HCEC 1CT (cell line): Measurements from ENCODE around the gene GLT6D1.
"Not testable (repeated sequence)": the region's sequence is repeated elsewhere in the genome, so short reads cannot be mapped to it uniquely, and the experiment has no call there.

Experiments used
- DNase-seq: peaks from one replicate; pipeline ENCODE4 v3.0.0-alpha.2; 2017

GLT6D1 gene

DNA sequence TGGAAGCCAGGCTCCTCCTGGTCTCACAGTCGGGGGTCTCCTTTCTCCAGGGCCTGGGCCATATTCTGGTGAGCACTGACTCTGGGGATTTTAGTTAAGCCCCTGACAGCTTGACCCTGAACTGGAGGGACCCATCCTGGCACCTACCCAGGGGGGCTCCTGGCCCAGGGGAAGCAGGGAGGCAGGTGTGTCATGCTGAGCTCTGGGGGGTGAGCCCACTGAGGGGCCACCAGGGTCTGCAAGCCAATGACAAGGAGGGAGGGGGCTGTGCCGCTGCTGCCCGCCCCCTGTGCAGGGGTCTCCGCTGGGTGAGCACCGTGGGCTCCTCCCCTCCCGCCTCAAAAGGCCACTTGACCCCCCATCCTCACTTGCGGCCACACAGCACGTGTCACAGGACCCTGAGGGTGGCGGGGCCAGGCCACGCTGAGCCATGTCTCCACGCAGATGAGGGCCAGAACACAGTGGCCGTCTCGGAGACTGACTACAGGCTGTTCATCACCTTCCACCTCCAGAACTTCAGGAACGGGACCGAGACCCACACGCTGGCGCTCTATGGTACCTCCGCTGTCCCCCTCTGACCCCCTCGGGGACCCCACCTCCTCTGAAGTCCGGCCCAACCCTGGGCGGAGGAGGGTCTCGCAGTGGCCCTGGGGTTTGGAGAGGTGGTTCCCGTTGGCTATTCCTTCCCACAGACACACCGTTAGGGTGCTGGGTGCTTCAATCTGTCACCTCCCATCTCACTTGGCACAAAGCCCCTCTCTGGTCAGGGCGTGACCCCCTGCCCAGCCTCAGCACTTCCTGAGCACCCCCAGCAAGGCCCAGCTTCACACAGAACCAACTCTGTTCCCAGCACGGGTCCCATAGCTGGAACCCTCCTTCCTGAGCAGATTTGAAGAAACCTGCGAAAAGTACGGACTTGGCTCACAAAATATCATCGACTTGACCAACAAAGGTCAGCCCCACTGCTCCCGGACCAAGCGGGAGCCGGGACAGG lies 25.8 kb upstream of the GLT6D1 start:
- DNase-seq: no peak

DNA sequence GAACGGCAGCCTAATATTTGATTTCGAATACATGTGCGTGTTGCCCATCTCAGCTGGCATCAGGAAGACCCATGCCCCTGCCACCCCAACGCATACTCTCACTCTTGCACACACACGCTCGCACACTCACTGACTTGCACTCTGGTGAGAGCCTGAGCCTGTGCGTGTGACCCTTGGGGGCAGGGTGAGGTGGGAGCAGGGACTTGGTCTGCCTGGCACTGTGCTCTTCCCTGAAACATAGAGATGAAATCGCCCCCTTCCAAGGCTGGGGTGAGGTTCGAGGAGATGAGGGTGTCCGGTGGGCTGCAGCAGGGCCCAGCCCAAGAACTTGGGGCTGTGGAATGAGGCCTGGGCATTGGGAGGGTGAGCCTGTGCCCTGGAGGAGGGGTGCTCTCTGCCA lies 24.9 kb upstream of the GLT6D1 start:
- DNase-seq: no peak

DNA sequence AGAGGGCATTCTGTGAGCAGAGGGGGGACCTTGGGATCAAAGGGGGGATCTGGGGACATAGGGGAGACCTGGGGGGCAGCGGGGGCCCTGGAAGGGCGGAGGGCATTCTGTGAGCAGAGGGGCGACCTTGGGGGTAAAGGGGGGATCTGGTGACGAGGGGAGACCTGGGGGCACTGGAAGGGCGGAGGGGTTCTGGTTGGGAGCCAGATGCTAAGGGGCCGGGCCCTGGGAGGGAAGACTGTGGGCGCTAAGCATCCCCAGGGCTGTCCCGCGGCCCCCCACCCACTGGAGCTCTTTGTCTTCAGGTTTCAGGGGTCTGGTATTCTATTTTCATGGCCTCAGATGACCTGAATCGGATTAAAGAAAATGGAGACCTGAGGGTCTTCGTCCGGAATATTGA lies 24.5 kb upstream of the GLT6D1 start:
- DNase-seq: no peak

DNA sequence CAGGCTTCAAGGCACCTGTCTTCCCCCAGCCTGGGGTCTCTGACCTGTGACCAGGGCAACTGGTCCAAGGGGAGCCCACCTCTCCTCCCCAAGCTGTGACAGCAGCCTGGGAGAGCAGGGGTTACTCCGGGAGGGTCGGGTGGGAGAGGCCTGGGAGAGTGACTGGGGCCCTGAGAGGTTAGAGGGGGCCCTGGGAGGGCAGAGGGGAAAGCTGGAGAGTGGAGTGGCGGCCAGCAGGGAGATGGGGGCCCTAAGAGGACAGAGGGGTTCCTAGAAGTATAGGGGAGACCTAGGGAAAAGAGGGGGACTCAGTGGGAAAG lies 24.1 kb upstream of the GLT6D1 start:
- no peak for DNase-seq

DNA sequence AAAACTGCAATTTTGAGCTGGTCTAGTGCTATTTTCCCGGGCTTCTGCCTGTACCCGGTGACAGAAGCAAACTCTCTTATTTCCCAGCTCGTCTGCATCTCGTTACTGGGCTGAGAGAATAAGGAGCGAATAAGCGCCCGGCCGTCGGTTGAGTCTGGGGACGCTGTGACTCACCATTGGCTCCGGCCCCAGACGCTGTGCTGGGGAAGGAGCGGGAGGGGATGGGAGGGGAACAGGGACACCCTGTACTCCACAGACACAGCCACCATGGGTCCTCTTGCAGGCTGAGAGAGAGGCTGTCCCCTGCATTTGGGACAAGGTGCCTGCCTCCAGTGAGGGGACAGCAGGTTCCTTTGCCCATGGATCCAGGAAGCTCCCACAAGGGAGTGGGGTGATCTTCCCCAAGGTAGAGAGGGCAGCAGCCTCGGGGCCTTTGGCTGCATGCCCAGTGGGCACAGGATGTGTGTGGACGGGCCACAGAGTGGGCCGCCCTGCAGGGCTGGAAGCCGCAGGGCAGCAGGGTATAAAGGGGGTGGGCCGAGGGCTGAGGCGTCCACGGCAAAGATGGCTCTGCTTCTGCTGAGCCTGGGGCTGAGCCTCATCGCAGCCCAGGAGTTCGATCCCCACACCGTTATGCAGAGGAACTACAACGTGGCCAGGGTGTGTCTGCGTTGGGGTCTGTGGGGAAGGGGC lies 23.6 kb upstream of the GLT6D1 start, which contains the start of gene LCN9:
Gene LCN9 (plus strand): TSS at position 552 of the 693 bp plus-strand sequence. CDS start 13 bp downstream, at position 565.
- no peak for DNase-seq

DNA sequence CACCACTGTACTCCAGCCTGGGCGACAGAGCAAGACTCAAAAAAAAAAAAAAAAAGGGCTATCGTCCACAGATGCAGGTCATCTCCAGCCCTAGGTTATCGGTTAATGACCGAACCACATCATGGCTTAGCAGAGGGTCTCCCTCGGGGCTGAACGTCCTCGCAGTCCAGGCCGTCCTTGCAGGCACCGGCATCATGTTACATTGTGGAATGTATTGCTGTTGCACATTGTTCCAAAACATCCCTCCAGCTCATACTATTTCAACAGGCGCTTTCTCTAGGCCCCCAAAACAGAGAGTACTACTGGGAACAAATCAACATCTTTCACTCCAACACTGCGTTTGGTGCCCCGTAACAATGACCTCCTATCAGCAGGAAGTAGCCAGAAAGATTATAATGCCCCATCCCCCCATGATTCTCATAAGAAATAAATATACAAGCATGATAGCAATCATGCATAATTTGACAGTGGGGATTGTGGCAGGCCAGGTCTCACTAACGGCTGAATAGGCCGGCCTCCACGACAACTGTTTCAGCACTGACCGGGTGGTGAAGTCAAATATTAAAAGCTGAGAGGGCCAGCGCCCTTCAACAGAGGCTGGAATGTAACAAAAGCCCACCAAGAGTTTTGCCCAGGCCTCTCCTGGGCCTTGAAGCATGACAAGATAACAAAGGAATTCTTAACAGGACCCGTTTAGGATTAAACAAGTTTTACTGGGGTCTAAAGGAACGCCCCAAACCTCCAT lies 22.6 kb upstream of the GLT6D1 start:
- no peak for DNase-seq

DNA sequence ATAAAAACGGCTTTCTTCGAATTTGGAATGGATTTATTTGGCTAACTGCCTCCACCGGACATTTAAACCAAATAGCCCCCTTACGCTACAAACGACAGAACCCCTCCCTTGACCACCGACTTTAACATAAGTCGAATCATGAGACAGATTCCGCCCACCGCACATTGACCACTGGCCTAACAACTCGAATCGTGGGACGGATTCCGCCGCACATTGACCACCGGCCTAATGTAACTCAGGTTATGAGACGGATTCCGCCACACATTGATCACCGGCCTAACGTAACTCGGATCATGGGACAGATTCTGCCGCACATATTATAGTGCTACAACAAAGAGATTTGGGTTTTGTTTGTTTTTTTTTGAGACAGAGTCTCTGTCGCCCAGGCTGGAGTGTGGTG lies 21.1 kb upstream of the GLT6D1 start:
- no peak for DNase-seq

DNA sequence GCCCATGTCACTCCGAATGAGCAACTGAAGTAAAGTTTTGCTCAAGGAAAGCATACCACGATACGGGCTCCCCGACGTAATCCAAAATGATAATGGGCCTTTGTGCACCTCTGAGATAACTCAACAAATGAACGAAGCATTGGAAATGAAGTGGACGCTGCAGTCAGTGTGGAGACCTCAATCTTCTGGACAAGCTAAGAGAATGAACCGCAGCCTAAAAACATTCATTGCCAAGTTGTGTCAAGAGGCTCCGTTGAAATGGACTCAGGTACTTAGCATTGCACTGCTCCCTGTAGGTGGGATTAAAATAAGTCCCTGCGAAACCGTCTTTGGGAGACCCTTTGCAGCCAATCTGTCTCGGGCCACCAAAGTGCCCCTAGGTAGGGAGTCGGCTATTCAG lies 19.9 kb upstream of the GLT6D1 start:
- DNase-seq: no peak

DNA sequence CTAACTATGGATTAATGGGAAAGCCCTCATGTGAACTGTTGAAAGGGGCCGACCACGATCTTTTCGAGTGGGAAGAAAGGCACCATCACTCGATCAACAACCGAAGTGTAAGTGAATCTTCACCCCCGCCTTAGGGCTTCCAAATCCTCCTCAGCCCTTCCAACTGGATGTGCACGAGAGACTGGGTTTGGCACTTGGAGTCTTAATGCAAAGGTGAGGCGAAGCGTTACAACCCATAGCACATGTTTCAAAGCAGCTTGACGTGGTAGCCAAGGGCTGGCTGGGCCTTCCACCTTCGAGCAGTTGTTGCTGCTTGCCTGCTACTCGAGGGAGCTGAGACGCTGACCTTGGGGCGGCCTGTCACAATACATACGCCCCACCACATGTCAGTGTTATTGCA lies 18.1 kb upstream of the GLT6D1 start:
- no peak for DNase-seq

DNA sequence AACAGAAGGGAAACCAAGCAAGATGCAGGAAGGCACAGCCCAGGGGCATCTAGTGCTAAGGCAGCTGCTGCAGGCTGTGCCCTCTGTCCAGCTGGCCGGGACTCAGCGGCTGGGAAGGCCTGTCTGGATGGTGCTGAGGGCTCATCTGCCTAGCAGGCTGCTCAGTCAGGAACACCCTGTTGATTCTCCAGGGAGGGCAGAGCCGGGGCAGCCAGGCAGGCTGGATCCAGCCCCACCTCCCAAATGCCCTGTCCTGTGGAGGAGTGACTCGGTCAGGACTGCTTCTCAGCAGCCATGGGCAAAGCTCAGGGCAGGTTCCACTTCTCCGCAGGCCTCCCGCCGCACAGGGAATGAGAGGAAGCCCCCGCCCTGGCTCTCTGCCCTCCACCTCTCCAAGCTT lies 16.0 kb upstream of the GLT6D1 start:
- no peak for DNase-seq

DNA sequence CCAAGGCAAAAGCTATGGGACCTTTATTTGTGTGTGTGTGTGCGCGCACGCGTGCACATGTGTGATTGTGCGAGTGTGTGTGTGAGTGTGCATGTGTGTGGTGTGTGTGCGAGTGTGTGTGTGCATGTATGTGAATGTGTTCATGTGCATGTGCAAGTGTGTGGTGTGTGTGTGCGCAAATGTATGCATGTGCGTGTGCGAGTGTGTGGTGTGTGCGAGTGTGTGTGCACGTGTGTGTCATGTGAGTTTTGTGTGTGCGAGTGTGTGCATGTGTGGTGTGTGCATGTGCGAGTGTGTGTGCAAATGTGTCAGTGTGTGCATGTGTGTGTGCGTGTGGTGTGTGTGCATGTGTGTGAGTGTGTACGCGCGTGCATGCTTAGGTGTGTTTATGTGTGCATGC lies 11.1 kb upstream of the GLT6D1 start:
- DNase-seq: no peak

DNA sequence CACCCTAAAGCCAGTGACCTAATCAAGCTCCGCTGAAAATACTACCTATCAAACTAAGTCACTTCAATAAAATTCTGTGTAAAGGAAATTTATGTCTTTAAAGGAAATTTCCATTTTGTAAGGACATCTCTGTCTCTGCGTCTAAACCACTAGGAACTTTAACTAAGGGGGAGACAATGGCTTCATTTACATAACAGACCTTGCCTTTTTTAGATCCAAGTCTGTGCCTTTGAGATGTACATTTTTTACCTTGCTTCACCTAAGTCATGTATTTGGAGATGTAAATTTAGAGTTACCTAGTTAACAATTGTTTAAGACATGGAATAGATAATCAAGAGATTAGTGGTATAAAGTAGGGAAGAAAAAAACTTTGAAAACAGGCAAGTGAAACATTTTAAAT lies 10.2 kb upstream of the GLT6D1 start:
- no peak for DNase-seq

DNA sequence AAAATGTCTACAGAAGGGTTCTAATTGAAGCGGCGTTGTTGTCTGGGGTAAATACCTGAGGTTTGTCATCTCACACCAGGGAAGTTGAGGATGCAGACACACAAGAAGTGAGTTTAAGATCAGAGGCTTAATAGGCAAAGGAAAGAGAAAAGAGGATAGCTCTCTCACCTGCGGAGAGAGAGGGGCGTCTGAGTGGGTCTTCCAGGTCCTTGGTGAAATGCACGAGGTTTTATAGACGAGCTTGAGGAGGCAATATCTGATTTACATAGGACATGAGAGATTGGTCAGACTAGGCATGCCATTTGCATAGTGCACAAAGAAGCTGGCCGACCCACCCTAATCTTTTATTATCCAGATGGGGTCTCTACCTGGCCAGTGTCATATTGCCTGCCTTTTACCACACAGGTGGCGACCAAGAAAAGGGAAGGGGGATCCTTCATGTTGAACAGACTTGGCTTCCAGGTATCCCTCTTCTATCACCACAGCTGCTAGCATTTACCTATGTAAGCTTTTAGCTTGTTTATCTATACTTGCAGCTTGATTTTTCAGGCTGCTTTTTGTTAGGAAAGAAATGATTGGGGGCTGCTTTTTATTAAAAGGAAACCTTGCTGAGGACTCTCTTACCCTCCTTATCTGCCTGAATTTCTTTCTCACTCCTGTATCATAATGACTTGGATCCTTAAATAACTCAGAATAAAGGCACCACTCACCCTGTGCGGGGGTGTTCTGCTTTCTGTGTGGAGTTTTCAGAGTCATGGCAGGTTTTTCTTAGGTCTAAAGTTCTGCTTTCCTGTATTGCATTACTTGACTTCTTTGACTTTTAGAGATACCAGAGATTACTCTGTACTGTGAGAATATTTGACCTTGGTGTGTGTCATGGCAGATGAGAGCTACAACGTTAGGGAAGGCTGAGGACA lies 9.4 kb upstream of the GLT6D1 start:
- no peak for DNase-seq

DNA sequence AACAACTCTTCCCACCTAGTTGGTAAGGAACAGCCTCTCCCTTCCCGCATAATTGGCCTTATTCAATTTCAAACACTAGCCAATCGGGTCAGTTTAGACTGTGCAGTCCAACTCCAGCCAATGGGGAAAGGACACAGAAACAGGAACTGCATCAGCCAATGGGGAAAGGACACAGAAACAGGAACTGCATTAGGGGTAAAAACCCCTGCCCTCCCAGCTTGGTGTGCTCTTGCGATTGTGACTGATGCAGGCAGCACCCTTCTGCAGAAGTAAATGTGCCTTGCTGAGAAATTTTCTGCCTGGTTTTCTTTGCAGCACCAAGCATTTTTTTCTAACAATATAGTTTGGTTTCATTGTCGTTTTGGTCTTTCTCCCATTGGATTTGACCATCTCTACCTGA lies 8.5 kb upstream of the GLT6D1 start:
- no peak for DNase-seq

DNA sequence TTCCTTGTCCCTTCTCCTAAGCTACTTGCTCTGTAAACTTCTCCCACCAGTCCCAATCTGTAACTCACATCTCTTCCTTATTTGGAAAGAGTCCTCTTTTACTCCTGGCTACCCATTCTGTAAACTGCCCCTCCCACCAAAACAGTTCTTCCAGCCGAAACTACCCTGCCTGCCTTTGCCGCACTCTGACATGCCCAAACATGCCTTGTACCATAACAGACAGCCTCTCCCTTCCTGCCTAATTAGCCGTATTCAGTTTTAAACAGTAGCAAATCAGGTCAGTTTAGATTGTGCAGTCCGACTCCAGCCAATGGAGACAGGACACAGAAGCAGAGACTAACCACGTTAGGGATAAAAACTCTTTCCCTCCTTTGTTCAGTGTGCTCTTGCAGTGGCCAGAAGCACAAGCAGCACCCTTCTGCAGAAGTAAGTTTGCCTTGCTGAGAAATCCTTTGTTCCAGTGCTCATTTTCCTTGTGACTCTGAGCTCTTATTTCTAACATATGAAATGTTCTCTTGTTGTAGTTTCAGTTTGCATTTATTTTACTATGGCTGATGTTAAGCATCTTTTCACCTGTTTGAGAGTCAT lies 5.4 kb upstream of the GLT6D1 start:
- DNase-seq: no peak

DNA sequence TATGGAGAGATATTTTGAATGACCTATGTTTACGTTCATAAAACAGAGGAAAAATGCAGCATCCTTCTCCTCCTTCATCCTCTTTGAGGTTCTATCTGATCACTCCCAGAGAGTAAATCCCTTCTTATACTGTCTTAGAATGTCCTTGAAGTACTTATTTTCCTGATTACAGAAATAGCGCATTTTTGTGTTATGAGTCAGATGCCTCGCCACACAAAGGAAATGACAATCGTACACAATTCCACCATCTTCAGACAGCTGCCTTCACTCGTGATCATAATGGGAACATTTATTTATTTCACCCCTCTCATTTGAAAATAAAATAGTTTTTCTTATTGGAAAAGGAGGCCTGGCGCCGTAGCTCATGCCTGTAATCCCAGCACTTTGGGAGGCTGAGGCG lies 2.4 kb upstream of the GLT6D1 start:
- peak; percentile 23 for DNase-seq

DNA sequence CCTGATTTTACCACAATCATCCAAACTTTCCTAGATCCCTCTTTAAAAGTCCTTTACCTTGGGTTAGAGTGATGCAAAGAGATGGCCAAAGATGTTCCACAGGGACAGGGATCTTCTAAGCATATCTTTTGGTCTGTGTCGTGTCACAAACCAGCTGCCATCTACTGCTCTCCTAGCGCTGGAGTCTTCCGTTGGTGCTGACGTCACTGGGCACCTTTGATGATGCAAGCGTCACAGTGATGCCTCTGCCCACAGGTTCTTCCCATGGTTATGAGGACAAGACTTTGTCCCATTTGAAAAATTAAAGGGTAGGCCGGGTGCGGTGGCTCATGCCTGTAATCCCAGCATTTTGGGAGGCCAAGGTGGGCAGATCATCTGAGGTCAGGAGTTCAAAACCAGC lies 1.7 kb upstream of the GLT6D1 start:
- no peak for DNase-seq

DNA sequence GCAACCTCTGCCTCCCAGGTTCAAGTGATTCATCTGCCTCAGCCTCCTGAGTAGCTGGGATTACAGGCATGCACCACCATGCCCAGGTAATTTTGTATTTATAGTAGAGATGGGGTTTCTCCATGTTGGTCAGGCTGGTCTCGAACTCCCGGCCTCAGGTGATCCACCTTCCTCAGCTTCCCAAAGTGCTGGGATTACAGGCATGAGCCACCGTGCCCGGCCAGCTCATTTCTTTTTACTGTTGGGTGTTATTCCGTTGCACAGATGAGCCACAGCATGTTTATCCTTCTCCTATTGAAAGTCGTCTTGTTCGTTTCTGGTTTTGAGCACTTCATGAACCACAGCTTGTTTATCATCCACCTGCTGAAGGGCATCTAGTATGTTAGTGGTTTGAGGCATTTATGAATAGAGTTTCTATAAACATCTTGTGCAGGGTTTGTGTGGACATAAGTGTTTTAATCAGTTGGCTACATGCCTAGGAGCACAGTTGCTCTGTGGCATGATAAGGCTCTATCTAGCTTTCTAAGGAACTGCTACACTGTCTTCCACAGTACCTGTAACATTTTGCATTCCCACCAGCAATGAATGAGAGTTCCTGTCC lies 2.3 kb downstream of the GLT6D1 start:
- not testable (repeated sequence) for DNase-seq

DNA sequence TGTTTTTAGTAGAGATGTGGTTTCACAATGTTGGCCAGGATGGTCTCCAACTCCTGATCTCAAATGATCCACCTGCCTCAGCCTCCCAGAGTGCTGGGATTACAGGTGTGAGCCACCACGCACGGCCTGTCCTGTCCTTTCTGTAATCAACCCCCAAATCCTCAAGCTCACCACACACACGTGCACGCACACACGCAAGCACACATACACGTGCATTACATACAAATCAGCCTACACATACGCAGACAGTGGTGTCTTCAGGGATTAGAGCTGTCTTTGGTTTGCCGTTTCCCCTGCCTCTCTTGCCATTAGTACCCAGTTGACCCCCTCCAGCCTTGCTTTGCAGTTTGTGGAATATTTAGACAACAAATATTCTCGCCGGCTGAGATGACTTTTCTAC lies 6.5 kb downstream of the GLT6D1 start:
- no peak for DNase-seq

DNA sequence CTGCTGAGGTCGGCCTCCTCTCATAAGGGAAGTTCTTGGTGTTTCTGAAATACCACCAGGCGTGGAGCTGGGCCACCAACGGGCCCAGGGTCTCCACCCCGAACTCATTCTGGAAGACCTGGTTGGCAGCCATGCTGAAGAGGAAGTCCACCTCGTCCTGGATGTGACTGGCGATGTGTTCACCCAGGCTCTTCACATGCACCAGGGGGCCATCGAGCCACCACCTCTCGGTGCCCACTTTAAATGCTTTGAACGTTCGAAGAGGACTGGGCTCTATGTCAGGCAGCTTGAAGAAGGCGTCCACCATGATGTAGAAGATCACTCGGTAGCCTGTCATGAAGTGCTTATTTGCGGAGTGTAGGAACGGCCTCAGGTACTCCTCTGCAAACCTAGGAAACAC lies 15.1 kb downstream of the GLT6D1 start:
- DNase-seq: no peak

DNA sequence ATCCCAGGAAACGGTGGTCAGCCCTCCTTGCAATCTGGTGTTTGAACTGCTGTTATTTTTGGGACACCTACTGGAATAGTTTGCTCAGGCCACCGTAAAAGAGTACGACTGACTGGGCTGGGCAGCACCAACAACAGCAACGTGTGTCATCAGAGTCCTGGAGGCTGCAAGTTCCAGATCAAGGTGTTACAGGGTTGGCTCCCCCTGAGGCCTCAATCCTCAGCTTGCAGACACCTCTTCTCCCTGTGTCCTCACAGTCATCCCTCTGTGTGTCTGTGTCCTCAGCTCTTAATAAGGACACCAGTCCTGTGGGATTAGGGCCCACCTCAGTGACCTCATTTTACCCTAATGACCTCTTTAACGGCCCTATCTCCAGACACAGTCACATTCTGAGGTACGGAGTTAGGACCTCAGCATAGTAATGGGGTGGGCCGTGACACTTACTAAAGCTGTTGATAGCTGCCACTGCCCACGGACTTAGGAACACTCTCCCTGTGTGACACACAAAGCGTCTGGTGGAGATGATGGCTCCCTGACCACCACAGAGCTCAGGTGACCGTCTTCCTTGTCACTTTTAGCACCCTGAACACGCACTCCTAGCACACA lies 16.8 kb downstream of the GLT6D1 start:
- DNase-seq: no peak
